Brain microvascular endothelial cell (primary cell): ENCODE measurements around the gene UTP11.

Source experiments
- DNase-seq: peaks from one replicate; pipeline ENCODE4 v3.0.0-alpha.2; 2020
- H3K27ac ChIP-seq: fragments of 250-450 bp; sonication (Bioruptor Pico); 2 replicates; pipeline ENCODE4 v1.5.1; 2020; ENCODE audit warnings: mild to moderate bottlenecking, moderate library complexity
- H3K27me3 ChIP-seq: fragments of 250-450 bp; sonication (Bioruptor Pico); replicated peaks from 2 replicates; pipeline ENCODE4 v1.5.1; 2020; ENCODE audit warnings: mild to moderate bottlenecking
- H3K36me3 ChIP-seq: fragments of 250-450 bp; sonication (Bioruptor Pico); replicated peaks from 2 replicates; pipeline ENCODE4 v1.5.1; 2020; ENCODE audit warnings: mild to moderate bottlenecking
- H3K4me3 ChIP-seq: 2 replicates; pipeline ENCODE4 v1.5.1; 2011; ENCODE audit warnings: low read depth, mild to moderate bottlenecking, control low read depth, low read length, moderate library complexity
- in situ Hi-C: cut with HindIII; loops from 2 replicates; pipeline ENCODE4 v1.10.0; 2017; ENCODE audit warnings: low sequenced_read_pairs, low pct_ligation_motif_present
- TF ChIP-seq, protein P1 (sequence below): IDR thresholded peaks from 2 replicates; pipeline ENCODE4 v1.5.1; 2011; ENCODE audit warnings: low read depth, mild to moderate bottlenecking, moderate library complexity, low read length, control low read depth, inconsistent platforms; ENCODE audit errors: missing control alignments

Gene UTP11

DNA sequence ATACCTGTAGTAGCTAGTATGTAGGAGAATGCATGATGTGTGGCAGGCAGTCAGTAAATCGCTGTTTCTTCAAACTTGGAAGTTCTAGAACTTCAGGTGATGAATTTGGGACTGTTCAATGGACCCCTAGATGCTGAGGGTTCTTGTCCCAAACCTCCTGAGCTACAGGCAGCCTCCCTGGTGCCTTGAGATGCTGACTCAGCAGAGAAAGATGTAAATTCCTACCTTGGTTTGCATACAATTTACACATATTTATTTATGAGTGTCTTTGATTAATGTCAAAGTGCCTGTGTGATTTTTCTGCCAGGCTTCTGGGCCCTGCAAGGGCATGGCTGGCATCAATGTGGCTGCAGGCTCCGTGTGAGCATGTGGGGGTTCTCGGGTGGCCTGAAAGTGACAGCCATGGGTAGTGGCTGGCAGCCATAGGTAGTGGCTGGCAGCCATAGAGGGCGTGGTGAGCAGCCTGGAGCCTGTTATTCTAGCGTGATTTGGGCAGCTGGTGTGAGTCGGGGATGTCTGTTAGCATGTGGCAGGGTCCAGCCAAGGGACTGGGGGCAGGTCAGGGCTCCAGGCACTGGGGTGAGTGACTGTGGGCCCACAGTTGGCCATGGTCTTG lies 47.2 kb downstream of the UTP11 start:
- in situ Hi-C loops, result no loop called here
- DNase-seq, result no peak
- no peak overlapping the region for H3K4me3 ChIP-seq
- H3K36me3 ChIP-seq, result no peaks in the 10 kb centered on the region
- TF ChIP-seq, protein P1, sequence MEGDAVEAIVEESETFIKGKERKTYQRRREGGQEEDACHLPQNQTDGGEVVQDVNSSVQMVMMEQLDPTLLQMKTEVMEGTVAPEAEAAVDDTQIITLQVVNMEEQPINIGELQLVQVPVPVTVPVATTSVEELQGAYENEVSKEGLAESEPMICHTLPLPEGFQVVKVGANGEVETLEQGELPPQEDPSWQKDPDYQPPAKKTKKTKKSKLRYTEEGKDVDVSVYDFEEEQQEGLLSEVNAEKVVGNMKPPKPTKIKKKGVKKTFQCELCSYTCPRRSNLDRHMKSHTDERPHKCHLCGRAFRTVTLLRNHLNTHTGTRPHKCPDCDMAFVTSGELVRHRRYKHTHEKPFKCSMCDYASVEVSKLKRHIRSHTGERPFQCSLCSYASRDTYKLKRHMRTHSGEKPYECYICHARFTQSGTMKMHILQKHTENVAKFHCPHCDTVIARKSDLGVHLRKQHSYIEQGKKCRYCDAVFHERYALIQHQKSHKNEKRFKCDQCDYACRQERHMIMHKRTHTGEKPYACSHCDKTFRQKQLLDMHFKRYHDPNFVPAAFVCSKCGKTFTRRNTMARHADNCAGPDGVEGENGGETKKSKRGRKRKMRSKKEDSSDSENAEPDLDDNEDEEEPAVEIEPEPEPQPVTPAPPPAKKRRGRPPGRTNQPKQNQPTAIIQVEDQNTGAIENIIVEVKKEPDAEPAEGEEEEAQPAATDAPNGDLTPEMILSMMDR, result no peak
- no peaks in the 10 kb centered on the region for H3K27me3 ChIP-seq
- H3K27ac ChIP-seq, result no peak overlapping the region

DNA sequence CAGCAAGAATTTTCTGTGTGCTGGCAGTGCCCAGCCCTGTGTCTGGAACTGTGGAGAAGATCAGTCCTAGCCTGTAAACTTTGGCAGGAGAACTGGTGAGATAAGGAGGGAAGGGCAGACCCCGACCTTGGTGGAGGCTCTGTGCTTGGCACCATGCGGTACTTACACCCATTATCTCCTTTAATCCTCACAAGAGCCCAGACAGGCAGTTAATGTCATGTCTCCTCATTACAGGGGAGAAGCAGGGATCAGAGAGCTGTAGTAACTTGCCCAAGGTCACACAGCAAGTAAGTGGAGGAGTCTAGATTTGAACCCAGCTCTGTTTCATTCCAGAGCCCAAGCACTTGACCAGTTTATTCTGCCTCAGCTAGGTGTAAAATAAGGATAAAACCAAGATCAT lies 48.0 kb downstream of the UTP11 start:
- TF ChIP-seq, protein P1, result no peak
- Histone ChIP-seq H3K36me3 (no peaks in the 10 kb centered on the region), H3K4me3 (no peak overlapping the region), H3K27ac (no peak overlapping the region), H3K27me3 (no peaks in the 10 kb centered on the region)
- DNase-seq, result no peak
- in situ Hi-C loops, result no loop called here

DNA sequence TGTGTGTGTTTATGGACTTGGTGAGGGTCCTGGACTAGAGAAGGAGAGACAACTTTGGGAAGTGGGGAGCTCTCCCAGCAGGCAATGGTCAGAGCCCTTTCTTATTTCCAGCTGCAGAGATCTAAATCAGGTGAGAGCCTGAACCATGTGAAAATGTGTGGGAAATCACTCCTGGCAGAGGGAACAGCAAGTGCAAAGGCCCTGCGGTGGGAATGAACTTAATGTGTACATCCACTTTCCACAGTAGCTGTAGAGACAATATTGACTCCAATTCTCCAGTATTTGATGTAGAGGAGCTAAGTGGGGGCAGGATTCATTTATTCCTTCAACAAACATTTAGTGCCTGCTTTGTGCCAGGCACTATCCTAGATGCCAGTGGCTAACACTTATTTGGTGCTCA lies 48.8 kb downstream of the UTP11 start:
- in situ Hi-C loops, result no loop called here
- no peak for DNase-seq
- H3K27me3 ChIP-seq, result no peaks in the 10 kb centered on the region
- H3K36me3 ChIP-seq, result no peaks in the 10 kb centered on the region
- H3K4me3 ChIP-seq, result no peak overlapping the region
- H3K27ac ChIP-seq, result no peak overlapping the region
- TF ChIP-seq, protein P1, result no peak

DNA sequence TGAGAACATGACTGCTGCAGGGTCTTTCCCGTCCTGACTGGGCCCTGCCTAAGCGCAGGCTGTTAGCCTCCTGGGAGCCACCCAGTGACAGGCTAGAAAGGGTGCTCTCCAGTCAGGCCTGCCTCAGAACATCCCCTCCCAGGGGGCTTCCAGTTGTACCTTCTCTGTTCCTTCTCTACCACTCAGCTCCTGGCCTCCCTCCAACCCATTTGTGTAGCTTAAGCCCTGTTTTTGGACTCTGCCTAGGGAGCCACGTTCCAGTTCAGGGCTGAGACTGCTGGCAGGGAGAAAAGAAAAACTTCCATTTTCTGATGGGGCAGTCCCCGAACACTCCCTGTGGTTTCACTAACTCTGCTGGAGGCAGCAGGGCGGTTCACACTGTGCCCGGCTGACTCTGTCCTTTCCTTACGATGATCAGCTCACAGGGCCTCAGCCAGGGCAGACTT lies 49.4 kb downstream of the UTP11 start:
- Histone ChIP-seq H3K4me3 (no peak overlapping the region), H3K36me3 (no peaks in the 10 kb centered on the region), H3K27ac (no peak overlapping the region), H3K27me3 (no peaks in the 10 kb centered on the region)
- TF ChIP-seq, protein P1, result no peak
- in situ Hi-C loops, result no loop called here
- DNase-seq, result no peak

DNA sequence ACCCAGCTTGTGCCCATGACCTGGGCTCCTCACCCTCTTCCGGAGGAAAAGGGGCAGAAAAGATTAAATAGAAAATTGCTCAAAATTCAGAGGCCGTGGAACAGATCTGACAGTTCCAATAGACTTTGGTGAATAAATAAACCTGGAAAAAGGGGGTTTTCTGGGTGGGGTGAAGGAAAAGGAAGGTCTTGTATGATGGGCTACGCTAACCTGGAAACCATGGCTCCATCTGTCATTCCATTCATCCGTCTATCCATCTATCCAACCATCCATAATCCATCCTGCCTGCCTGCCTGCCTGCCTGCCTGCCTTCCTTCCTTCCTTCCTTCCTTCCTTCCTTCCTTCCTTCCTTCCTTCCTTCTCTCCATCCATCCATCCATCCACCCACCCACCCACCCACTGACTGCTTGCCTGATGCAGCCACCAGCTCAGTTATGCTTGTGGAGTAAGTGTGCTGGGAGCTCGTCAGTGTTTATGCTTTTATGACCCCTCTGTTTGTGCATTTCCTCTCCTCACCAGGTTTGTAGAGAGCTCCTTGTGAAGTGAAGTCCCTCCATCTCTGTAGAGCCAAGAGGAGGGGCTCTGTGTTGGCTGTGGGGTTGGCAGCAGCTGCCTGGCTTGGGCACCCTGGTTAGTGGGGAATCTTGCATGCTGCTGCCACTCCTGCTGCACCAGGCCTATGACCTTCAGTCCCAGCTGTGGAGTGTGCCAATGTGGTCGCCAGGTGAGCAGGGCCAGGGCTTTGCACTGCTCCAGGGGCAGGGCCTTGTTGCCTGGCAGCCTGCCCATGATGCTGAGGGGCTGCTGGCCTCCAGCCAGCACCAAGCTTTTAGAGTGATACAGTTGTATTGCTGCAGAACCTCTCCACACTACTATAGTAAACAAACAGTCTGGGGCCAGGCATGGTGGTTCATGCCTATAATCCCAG lies 50.1 kb downstream of the UTP11 start:
- H3K27ac ChIP-seq, result no peak overlapping the region
- no peaks in the 10 kb centered on the region for H3K27me3 ChIP-seq
- TF ChIP-seq, protein P1, result no peak
- DNase-seq, result no peak
- H3K4me3 ChIP-seq, result no peak overlapping the region
- in situ Hi-C loops, result no loop called here
- H3K36me3 ChIP-seq, result no peaks in the 10 kb centered on the region
